H1 (cell line): ENCODE results near the gene CACNA1B. TPM values are rescaled to one million over a fixed set of nuclear protein-coding genes. Genes with fewer than 3 reads are reported as not detected.

Experiments
- ATF2 ChIP-seq: IDR thresholded peaks from 2 replicates; pipeline ENCODE4 v1.6.1; 2012; ENCODE audit warnings: low read length, inconsistent platforms
- polyA plus RNA-seq, 7 experiments: library from polyadenylated mRNA; depleted of rRNA in 3 of 7; stranded (reverse) in 5 of 7; unstranded in 2 of 7; fragments of >200 nt in 5 of 7; fragments of 200-250 nt in 2 of 7; gene quantifications; 1 replicate in 5 of 7; 2 replicates in 1 of 7; 4 replicates in 1 of 7; pipeline versions ENCODE4 v1.2.1 to v1.2.3, GENCODE V29; 2011 to 2013; ENCODE audit warnings: missing spikeins in 2 of 7, mixed read lengths in 2 of 7
- total RNA-seq: library from RNA; stranded (reverse); fragmentation: NEBNext Ultra II Directional; extraction: Animal tissue kit (Norgen Biotek cat#: 25700); gene quantifications from 2 replicates; pipeline ENCODE4 v1.2.1, GENCODE V29; 2021

The CACNA1B gene
- total and polyA plus RNA-seq, 2 of the 8 experiments (the other 6 are each of a cell fraction or from before 2014, with no cell fraction given) = 1.5 to 5.7 TPM

DNA sequence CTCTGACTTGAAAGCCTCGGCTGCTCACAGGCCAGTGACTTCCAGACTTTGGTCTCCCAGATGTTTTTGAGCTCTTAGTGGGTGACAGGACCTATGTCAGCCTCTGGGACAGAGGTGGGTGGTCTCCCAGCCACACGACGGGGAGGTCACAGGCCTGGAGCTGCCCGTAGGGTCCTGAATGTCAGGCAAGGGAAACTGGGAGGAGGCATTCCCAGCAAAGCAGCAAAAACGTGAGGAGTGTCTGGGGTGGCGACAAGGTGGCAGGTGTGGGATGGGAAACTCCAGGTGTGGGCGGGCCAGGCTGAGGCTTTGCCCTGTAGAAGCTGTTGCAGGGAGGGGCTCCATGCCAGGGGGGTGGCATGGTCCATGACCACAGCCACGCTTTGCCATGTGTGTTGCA lies 110.5 kb downstream of the CACNA1B start (continued):
- no peak for TF ChIP-seq ATF2
